H1 (cell line): ENCODE results near the gene LCOR. TPM values are rescaled to one million over a fixed set of nuclear protein-coding genes. Genes with fewer than 3 reads are reported as not detected.

Experiments used
- CTCF ChIA-PET: fragments of 300-600 bp; sonication (Branson Sonifier 250); formaldehyde crosslinking; loops from one replicate; lab custom pipeline; 2021; ENCODE audit not compliant: partially characterized antibody; lab: Charles Lee
- POLR2A ChIA-PET: fragments of 300-600 bp; sonication (Branson Sonifier 250); formaldehyde crosslinking; loops from one replicate; lab custom pipeline; 2021; ENCODE audit warnings: inconsistent platforms; ENCODE audit not compliant: partially characterized antibody; lab: Charles Lee
- DNase-seq, 2 experiments: peaks; one replicate each; pipeline versions ENCODE4 v3.0.0 to v3.0.0-alpha.2; 2010 to 2022; ENCODE audit warnings: low spot score in 2 of 2, low read depth in 1 of 2, mixed read lengths in 1 of 2
- FAIRE-seq: peaks from 2 replicates; lab custom pipeline; 2011; peaks lifted over from hg19 to GRCh38; lab: Jason Lieb, UNC
- H2AFZ ChIP-seq: 2 replicates; pipeline ENCODE4 v1.8.1; 2012; ENCODE audit warnings: low read length, inconsistent platforms
- H2AK5ac ChIP-seq: 2 replicates; pipeline ENCODE4 v1.6.1; 2013; ENCODE audit warnings: low read depth, low read length
- H2BK120ac ChIP-seq: replicated peaks from 2 replicates; pipeline ENCODE3; 2013; ENCODE audit warnings: low read depth, low read length, inconsistent platforms
- H2BK12ac ChIP-seq: 2 replicates; pipeline ENCODE4 v1.6.1; 2013; ENCODE audit warnings: low read depth, low read length
- H2BK15ac ChIP-seq: 2 replicates; pipeline ENCODE4 v1.6.1; 2013; ENCODE audit warnings: low read length
- H2BK20ac ChIP-seq: 2 replicates; pipeline ENCODE4 v1.6.1; 2013; ENCODE audit warnings: low read length
- H2BK5ac ChIP-seq: 2 replicates; pipeline ENCODE4 v1.6.1; 2013; ENCODE audit warnings: low read depth, low read length
- H3K14ac ChIP-seq: 2 replicates; pipeline ENCODE4 v1.6.1; 2013; ENCODE audit warnings: inconsistent platforms; ENCODE audit not compliant: insufficient read length
- H3K18ac ChIP-seq: 2 replicates; pipeline ENCODE4 v1.6.1; 2013; ENCODE audit warnings: low read length; ENCODE audit errors: extremely low read depth
- H3K23ac ChIP-seq: 2 replicates; pipeline ENCODE4 v1.6.1; 2013; ENCODE audit warnings: inconsistent platforms; ENCODE audit not compliant: insufficient read length
- H3K23me2 ChIP-seq: 2 replicates; pipeline ENCODE4 v1.6.1; 2013; ENCODE audit warnings: low read depth, low read length
- H3K27ac ChIP-seq: 2 replicates; pipeline ENCODE4 v1.6.1; 2011; ENCODE audit warnings: low read depth, low read length, inconsistent platforms
- H3K27me3 ChIP-seq, 4 experiments: replicated peaks in 1 of 4; 1 replicate in 1 of 4; 2 replicates in 3 of 4; pipeline versions ENCODE4 v1.6.1 to v1.8.1; 2011 to 2013; ENCODE audit warnings: low read length in 3 of 4, mild to moderate bottlenecking in 3 of 4, inconsistent platforms in 2 of 4, mixed read lengths in 2 of 4, moderate library complexity in 1 of 4; ENCODE audit not compliant: control insufficient read depth in 3 of 4, insufficient read depth in 3 of 4; ENCODE audit errors: extremely low read depth in 1 of 4
- H3K36me3 ChIP-seq, 4 experiments: 2 replicates each; pipeline versions ENCODE4 v1.6.1 to v1.8.1; 2011 to 2013; ENCODE audit warnings: mild to moderate bottlenecking in 4 of 4, low read length in 3 of 4, moderate library complexity in 2 of 4, control low read depth in 1 of 4, inconsistent platforms in 1 of 4; ENCODE audit not compliant: insufficient read depth in 4 of 4, control insufficient read depth in 2 of 4
- H3K4ac ChIP-seq: replicated peaks from 2 replicates; pipeline ENCODE3; 2013; ENCODE audit warnings: low read length, low read depth, mixed read lengths, inconsistent platforms; ENCODE audit not compliant: insufficient read length
- H3K4me1 ChIP-seq, 4 experiments: replicated peaks in 1 of 4; 1 replicate in 1 of 4; 2 replicates in 3 of 4; pipeline versions ENCODE4 v1.6.1 to v1.8.1; 2011 to 2013; ENCODE audit warnings: low read length in 3 of 4, inconsistent platforms in 2 of 4, mixed read lengths in 1 of 4; ENCODE audit not compliant: insufficient read depth in 4 of 4, control insufficient read depth in 3 of 4
- H3K4me2 ChIP-seq, 2 experiments: 2 replicates each; pipeline versions ENCODE4 v1.6.1 to v1.8.1; 2011 to 2013; ENCODE audit warnings: low read depth in 2 of 2, low read length in 2 of 2, control low read depth in 1 of 2, inconsistent platforms in 1 of 2, mild to moderate bottlenecking in 1 of 2; ENCODE audit not compliant: insufficient read depth in 1 of 2
- H3K4me3 ChIP-seq, 4 experiments: fragments of 200-600, 300-600 bp in 1 of 4; sonication (generic), shearing (Covaris generic), sonication (Bioruptor Twin) in 1 of 4; 2 replicates each; pipeline versions ENCODE4 v1.5.1 to v1.8.1; 2011 to 2016; ENCODE audit warnings: low read length in 4 of 4, low read depth in 3 of 4, control low read depth in 2 of 4, inconsistent platforms in 2 of 4, mild to moderate bottlenecking in 2 of 4, mixed read lengths in 1 of 4, moderate library complexity in 1 of 4; ENCODE audit not compliant: insufficient read depth in 2 of 4; ENCODE audit errors: extremely low read depth in 1 of 4
- H3K56ac ChIP-seq: replicated peaks from 2 replicates; pipeline ENCODE3; 2013; ENCODE audit warnings: low read depth, mild to moderate bottlenecking, mixed read lengths, low read length, inconsistent platforms; ENCODE audit not compliant: insufficient read length
- H3K79me1 ChIP-seq: 2 replicates; pipeline ENCODE4 v1.6.1; 2013; ENCODE audit warnings: low read depth, low read length, control low read depth
- H3K79me2 ChIP-seq, 2 experiments: 2 replicates each; pipeline versions ENCODE4 v1.6.1 to v1.8.1; 2012 to 2013; ENCODE audit warnings: low read length in 2 of 2, mild to moderate bottlenecking in 2 of 2, inconsistent platforms in 1 of 2; ENCODE audit not compliant: insufficient read depth in 2 of 2, control insufficient read depth in 1 of 2
- H3K9ac ChIP-seq, 4 experiments: replicated peaks in 1 of 4; 1 replicate in 1 of 4; 2 replicates in 3 of 4; pipeline versions ENCODE4 v1.6.1 to v1.8.1; 2011 to 2013; ENCODE audit warnings: low read depth in 3 of 4, low read length in 3 of 4, control low read depth in 2 of 4, mild to moderate bottlenecking in 2 of 4, moderate library complexity in 2 of 4, inconsistent platforms in 1 of 4; ENCODE audit errors: extremely low read depth in 1 of 4
- H3K9me3 ChIP-seq, 2 experiments: 2 replicates each; pipeline versions ENCODE4 v1.6.1 to v1.8.1; 2012 to 2013; ENCODE audit warnings: mild to moderate bottlenecking in 2 of 2, moderate library complexity in 2 of 2, control low read depth in 1 of 2, inconsistent platforms in 1 of 2, low read depth in 1 of 2, low read length in 1 of 2, mixed read lengths in 1 of 2; ENCODE audit not compliant: insufficient read depth in 2 of 2
- H4K20me1 ChIP-seq, 2 experiments: replicated peaks in 1 of 2; 2 replicates each; pipeline versions ENCODE3 to v1.8.1; 2011 to 2013; ENCODE audit warnings: inconsistent platforms in 2 of 2, low read length in 2 of 2, mild to moderate bottlenecking in 1 of 2; ENCODE audit not compliant: insufficient read depth in 2 of 2, control insufficient read depth in 1 of 2
- H4K5ac ChIP-seq: 2 replicates; pipeline ENCODE4 v1.6.1; 2013; ENCODE audit warnings: low read length, low read depth, mixed read lengths, inconsistent platforms; ENCODE audit not compliant: insufficient read length
- H4K8ac ChIP-seq: 2 replicates; pipeline ENCODE4 v1.8.0; 2013; ENCODE audit warnings: mild to moderate bottlenecking, moderate library complexity, low read length, inconsistent platforms; ENCODE audit not compliant: insufficient read depth; ENCODE audit errors: extremely low read depth
- H4K91ac ChIP-seq: replicated peaks from 2 replicates; pipeline ENCODE3; 2013; ENCODE audit warnings: low read length, mixed read lengths, inconsistent platforms; ENCODE audit not compliant: insufficient read length
- CHD1 ChIP-seq: IDR thresholded peaks from 2 replicates; pipeline ENCODE4 v1.6.1; 2012; ENCODE audit warnings: low read depth, low read length, improper control_type of control experiment
- KDM1A ChIP-seq: fragments of 200-600, 300-600 bp; sonication (generic); IDR thresholded peaks from 2 replicates; pipeline ENCODE4 v1.7.1; 2016; ENCODE audit warnings: mild to moderate bottlenecking, low read length, borderline replicate concordance
- KDM4A ChIP-seq: IDR thresholded peaks from one replicate; pipeline ENCODE4 v1.7.1; 2012; ENCODE audit warnings: low read depth, mild to moderate bottlenecking, moderate library complexity, low read length, inconsistent platforms; ENCODE audit not compliant: severe bottlenecking
- SAP30 ChIP-seq: fragments of 300-600 bp; sonication (generic); IDR thresholded peaks from 2 replicates; pipeline ENCODE4 v1.7.1; 2012; ENCODE audit warnings: low read length, moderate library complexity, mild to moderate bottlenecking, inconsistent platforms; ENCODE audit not compliant: insufficient read depth, insufficient replicate concordance
- SIN3A ChIP-seq, 2 experiments: IDR thresholded peaks in 1 of 2; conservative IDR thresholded peaks in 1 of 2; 2 replicates each; pipeline ENCODE4 v1.6.1; 2011 to 2012; ENCODE audit warnings: low read length in 2 of 2, improper control_type of control experiment in 1 of 2, low read depth in 1 of 2, mild to moderate bottlenecking in 1 of 2
- SP4 ChIP-seq: IDR thresholded peaks from 2 replicates; pipeline ENCODE4 v1.6.1; 2012; ENCODE audit warnings: low read length, inconsistent platforms
- WGBS, 2 experiments: shearing (Covaris generic) in 1 of 2; methylation state at CpG; one replicate each; pipeline versions ENCODE4 v1.1.6 to v1.1.7; 2013 to 2015; ENCODE audit warnings: low lambda C conversion rate in 2 of 2, mixed read lengths in 2 of 2, inconsistent platforms in 1 of 2, low coverage in 1 of 2, missing lambda C conversion rate in 1 of 2; ENCODE audit not compliant: insufficient replicate concordance in 2 of 2, insufficient coverage in 1 of 2, insufficient read length in 1 of 2; ENCODE audit errors: extremely low coverage in 1 of 2, missing lambda C conversion rate in 1 of 2; 5-methylcytosine and 5-hydroxymethylcytosine counted together
- polyA plus RNA-seq, 7 experiments: library from polyadenylated mRNA; depleted of rRNA in 3 of 7; stranded (reverse) in 5 of 7; unstranded in 2 of 7; fragments of >200 nt in 5 of 7; fragments of 200-250 nt in 2 of 7; gene quantifications; 1 replicate in 5 of 7; 2 replicates in 1 of 7; 4 replicates in 1 of 7; pipeline versions ENCODE4 v1.2.1 to v1.2.3, GENCODE V29; 2011 to 2013; ENCODE audit warnings: missing spikeins in 2 of 7, mixed read lengths in 2 of 7
- total RNA-seq: library from RNA; stranded (reverse); fragmentation: NEBNext Ultra II Directional; extraction: Animal tissue kit (Norgen Biotek cat#: 25700); gene quantifications from 2 replicates; pipeline ENCODE4 v1.2.1, GENCODE V29; 2021

Gene LCOR
- total and polyA plus RNA-seq, 2 of the 8 experiments (the other 6 are each of a cell fraction or from before 2014, with no cell fraction given), result 4.7 to 25.5 TPM

GRCh38 chr10:96919785-96920430 is 87.8 kb downstream of the LCOR start:
- H3K4me1 ChIP-seq, result no peaks in the 10 kb centered on the region
- H3K4me2 ChIP-seq, result no peak overlapping the region
- H3K18ac ChIP-seq, result no peak overlapping the region
- no peak overlapping the region for H2AFZ ChIP-seq
- H3K56ac ChIP-seq, result no peak overlapping the region
- H3K14ac ChIP-seq, result no peak overlapping the region
- peaks cover 0 to 1% (median 0%) of the 10 kb centered on the region in 4 experiments; a peak in 1 of 7 replicates for H3K27me3 ChIP-seq
- no peak overlapping the region for H2BK12ac ChIP-seq
- no peak overlapping the region for H3K4ac ChIP-seq
- ChIA-PET CTCF (interaction anchor here (0.6 to 1.8 kb wide), 5 partner anchors 9 to 290 kb away, joined by 3 to 9 read pairs (median 3); no protein-coding TSS in a partner anchor), POLR2A (no interaction called here)
- H3K23me2 ChIP-seq, result no peaks in the 10 kb centered on the region
- DNase-seq (no peak), FAIRE-seq (no peak)
- no peak for TF ChIP-seq SP4
- no peak for TF ChIP-seq SIN3A (conservative IDR thresholded peaks at IDR 0.05 in 1 of 2, IDR thresholded peaks at IDR 0.05 in 1 of 2; ENCODE audit: low read depth in 1 of 2, low read length in 2 of 2)
- no peak for TF ChIP-seq SAP30
- no peak for TF ChIP-seq CHD1
- no peak for TF ChIP-seq KDM1A
- no peak for TF ChIP-seq KDM4A
- no peak overlapping the region for H2AK5ac ChIP-seq
- no peak overlapping the region for H4K5ac ChIP-seq
- H3K23ac ChIP-seq, result no peak overlapping the region
- H4K8ac ChIP-seq, result no peak overlapping the region
- H2BK120ac ChIP-seq, result no peak overlapping the region
- H4K20me1 ChIP-seq, result no peaks in the 10 kb centered on the region
- H3K79me1 ChIP-seq, result no peaks in the 10 kb centered on the region
- H2BK20ac ChIP-seq, result no peak overlapping the region
- H2BK15ac ChIP-seq, result no peak overlapping the region
- H3K4me3 ChIP-seq, result no peak overlapping the region
- no peak overlapping the region for H3K27ac ChIP-seq
- H3K36me3 ChIP-seq, result no peaks in the 10 kb centered on the region; a peak in 2 of 8 replicates
- H3K9ac ChIP-seq, result no peak overlapping the region
- H3K9me3 ChIP-seq, result no peaks in the 10 kb centered on the region
- H4K91ac ChIP-seq, result no peak overlapping the region
- no peak overlapping the region for H2BK5ac ChIP-seq
- peaks cover 0 to 7% of the 10 kb centered on the region in 2 experiments; a peak in 1 of 4 replicates for H3K79me2 ChIP-seq
- WGBS, 2 experiments, result 94% methylated on average over 5 of the region's 5 CpGs; no CpG with 5 or more reads in 1 of the 2 experiments
